GM11168 (cell line): ENCODE data around the gene RABL6.
"Not testable (repeated sequence)": the region's sequence is repeated elsewhere in the genome, so short reads cannot be mapped to it uniquely, and the experiment has no call there.

Experiments used
- in situ Hi-C: fragments of 300-500 bp; cut with MboI; formaldehyde crosslinking; loops from one replicate; pipeline ENCODE4 v1.12.0; 2022; ENCODE audit warnings: low sequenced_read_pairs; ENCODE audit not compliant: unreplicated experiment

RABL6 gene

GRCh38 chr9:136792321-136793085, 15.2 kb upstream of the RABL6 start:
- in situ Hi-C loops, result no loop called here

GRCh38 chr9:136793086-136793946, 14.4 kb upstream of the RABL6 start:
- in situ Hi-C loops, result no loop called here

GRCh38 chr9:136794281-136794999, 13.3 kb upstream of the RABL6 start:
- in situ Hi-C loops, result no loop called here

DNA sequence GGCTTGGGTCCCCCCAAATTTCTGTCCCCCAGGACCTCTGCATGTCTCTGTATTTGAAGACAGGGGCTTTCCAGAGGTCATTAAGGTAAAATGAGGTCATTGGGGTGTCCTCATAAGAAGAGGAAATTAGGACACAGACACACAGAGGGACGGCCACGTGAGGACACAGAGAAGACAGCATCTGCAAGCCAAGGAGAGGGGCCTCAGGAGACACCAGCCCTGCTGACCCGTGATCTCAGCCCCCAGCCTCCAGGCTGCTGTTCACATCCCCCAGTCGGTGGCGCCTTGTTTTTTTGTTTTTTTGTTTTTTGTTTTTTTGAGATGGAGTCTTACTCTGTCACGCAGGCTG, 12.8 kb upstream of the RABL6 start:
- in situ Hi-C loops, result no loop called here

- in situ Hi-C loops, result no loop called here
Observed at GRCh38 chr9:136796238-136796774, 11.4 kb upstream of the RABL6 start, which contains the start of gene CCDC183. CCDC183 (plus strand) TSS chr9:136796338; CDS start chr9:136796398, 60 bp downstream.

- in situ Hi-C loops, result not testable (repeated sequence)
Observed at GRCh38 chr9:136796775-136797347, 10.9 kb upstream of the RABL6 start.

DNA sequence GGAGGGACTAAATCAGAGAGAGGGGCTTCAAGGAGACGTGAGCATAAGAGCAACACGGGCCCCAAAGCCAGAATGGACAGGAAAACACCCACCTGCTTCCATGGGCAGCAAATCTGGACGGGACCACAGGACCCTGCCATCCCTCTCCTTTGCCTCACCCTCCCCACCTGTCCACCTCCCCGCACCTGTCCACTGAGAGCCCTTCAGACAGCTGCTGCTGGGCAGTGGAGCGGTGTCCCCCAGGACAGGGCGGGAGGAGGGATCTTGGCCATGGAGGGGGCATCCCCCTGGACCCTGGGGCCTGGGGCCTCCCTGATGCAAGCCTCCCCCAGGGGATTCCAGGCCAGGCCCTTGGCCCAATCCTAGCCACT, 9.1 kb upstream of the RABL6 start:
- in situ Hi-C loops, result no loop called here

GRCh38 chr9:136799079-136799853, 8.5 kb upstream of the RABL6 start:
- in situ Hi-C loops, result no loop called here

- in situ Hi-C loops, result no loop called here
Observed at GRCh38 chr9:136799854-136800657, 7.7 kb upstream of the RABL6 start.

- in situ Hi-C loops, result no loop called here
Observed at GRCh38 chr9:136802321-136802720, 5.4 kb upstream of the RABL6 start.

GRCh38 chr9:136803009-136803550, 4.7 kb upstream of the RABL6 start:
- in situ Hi-C loops, result not testable (repeated sequence)

DNA sequence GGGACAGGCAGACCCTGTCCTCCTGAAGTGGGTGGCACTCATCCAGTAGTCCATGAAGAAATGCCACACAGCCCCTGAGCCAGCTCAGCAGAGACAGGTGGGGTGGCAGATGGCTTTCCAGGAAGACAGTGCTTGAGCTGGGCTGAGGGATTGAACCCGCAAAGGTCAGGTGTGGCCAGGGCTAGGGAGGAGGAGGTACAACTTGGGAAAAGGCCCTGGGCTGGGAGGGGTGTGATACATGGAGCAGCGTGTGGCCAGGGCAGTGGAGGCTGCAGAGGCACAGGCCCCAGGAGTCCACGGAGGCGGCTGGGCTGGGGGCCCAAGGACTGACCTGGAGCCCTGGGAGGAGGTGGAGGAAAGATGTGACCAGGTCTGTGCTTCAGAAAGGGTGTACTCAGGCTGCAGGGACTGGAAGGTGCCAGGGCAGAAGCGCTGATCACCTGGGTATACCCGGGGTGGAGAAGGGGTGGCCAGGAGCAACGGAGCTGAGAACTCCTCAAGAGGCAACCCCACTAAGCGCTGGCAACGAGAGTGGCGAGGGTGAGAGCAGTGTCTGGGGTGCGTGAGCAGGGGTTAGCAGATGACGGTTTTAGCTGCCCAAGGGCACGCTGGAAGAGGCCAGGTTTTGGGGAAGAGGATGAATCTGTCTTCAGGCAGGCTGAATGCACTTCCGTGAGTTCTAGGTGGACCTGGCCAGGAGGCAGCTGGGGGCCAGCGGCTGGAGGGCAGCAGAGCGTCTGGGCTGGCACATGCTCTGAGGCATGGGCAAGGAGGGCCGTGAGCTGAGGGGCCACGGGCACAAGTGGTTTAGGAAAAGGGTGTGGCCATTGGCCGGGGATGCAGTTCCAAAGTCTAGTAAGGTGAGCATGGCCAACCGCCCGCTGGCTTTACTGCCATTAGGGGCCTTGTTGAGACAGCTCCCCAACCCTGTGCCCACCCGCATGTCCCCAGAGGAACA, 3.9 kb upstream of the RABL6 start:
- in situ Hi-C loops, result no loop called here

DNA sequence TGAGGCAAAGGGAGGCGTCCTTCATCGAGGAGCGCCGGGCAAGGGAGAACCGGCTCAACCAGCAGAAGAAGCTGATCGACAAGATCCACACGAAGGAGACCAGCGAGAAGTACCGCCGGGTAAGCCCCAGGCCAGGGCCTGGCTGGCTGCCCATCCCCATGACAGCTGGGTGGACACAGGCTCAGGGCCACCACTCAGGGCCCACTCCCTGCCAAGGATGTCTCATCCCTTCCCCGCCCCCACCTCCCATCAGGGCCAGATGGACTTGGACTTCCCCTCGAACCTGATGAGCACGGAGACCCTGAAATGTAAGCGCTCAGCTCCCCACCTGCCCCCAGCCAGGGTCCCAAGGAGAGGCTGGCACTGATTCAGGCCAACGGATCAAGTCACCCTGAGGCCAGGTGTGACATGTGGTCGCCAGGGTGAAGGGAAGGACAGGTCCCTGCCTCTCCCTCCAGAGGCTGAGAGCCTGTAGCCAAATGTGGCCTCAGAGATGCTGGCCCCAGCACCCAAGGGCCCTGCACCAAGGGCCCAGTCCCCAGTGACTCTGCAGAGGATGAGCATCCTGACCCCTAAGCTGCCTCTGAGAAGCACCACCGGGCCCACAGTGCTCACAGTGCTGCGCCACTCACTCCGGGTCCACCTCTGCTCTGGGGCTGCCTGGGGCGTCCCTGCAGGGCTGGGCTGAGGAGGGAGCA, 3.1 kb upstream of the RABL6 start:
- in situ Hi-C loops, result no loop called here

- in situ Hi-C loops, result no loop called here
Observed at GRCh38 chr9:136805207-136805740, 2.5 kb upstream of the RABL6 start.

GRCh38 chr9:136806067-136806466, 1.7 kb upstream of the RABL6 start:
- in situ Hi-C loops, result no loop called here

DNA sequence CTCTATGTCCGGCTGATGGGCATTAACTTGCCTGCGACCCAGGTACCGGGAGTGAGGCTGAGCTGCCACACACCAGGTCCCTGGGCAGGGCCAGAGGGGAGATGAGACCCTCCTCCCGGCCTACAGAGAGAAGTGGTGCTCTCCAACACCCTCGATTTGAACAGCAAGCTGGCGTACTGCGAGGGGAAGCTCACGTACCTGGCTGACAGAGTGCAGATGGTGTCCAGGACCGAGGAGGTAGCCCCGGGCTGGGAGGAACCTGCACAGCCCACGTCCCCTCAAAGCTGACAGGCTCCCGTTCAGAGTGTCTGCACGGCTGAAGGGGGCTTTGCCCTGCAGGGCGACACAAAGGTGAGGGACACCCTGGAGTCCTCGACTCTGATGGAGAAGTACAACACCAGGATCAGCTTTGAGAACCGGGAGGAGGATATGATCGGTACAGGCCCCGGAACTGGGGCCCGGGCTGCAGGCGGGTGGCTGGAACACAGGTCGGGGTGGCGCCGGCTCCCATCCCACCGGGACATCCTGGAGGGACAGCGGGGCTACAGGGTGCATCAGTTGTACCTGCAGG, 1.0 kb upstream of the RABL6 start:
- in situ Hi-C loops, result no loop called here
